AG04449 (cell line): ENCODE measurements around the gene USP31.
A peak's percentile ranks its signal among the peaks of the same experiment; 100 is the strongest.

Experiments
- CTCF ChIA-PET: fragments of 350-600 bp; formaldehyde crosslinking; extraction: SDS; loops from one replicate; lab custom pipeline; 2021; ENCODE audit warnings: antibody characterized with exemption; lab: Yijun Ruan, JAX
- POLR2A ChIA-PET: fragments of 400-600, 350-600 bp; formaldehyde crosslinking; extraction: SDS; loops from one replicate; lab custom pipeline; 2020; ENCODE audit warnings: antibody characterized with exemption, inconsistent platforms; lab: Yijun Ruan, JAX
- DNase-seq: peaks from one replicate; pipeline ENCODE4 v3.0.0-alpha.2; 2010; ENCODE audit warnings: low read depth, low spot score
- H3K4me3 ChIP-seq: 2 replicates; pipeline ENCODE4 v1.5.1; 2011; ENCODE audit warnings: low read depth, mild to moderate bottlenecking, control low read depth, low read length
- CTCF ChIP-seq: IDR thresholded peaks from one replicate; pipeline ENCODE4 v1.5.1; 2011; ENCODE audit warnings: mild to moderate bottlenecking, moderate library complexity, low read length, control low read depth, inconsistent platforms; ENCODE audit not compliant: insufficient read depth; ENCODE audit errors: missing control alignments

The USP31 gene

GRCh38 chr16:23187341-23187740, 38.1 kb upstream of the USP31 start:
- no peak overlapping the region for H3K4me3 ChIP-seq
- no peak for DNase-seq
- CTCF ChIA-PET, result interaction anchor here (1.0 to 11.9 kb wide), 2 partner anchors 11 to 248 kb away, joined by 3 to 245 read pairs; no protein-coding TSS in a partner anchor
- no peak for TF ChIP-seq CTCF
- POLR2A ChIA-PET, result no interaction called here

GRCh38 chr16:23186171-23186570, 36.9 kb upstream of the USP31 start:
- no peak overlapping the region for H3K4me3 ChIP-seq
- ChIA-PET CTCF (interaction anchor here (11.9 kb wide), 1 partner anchor 249 kb away, joined by 245 read pairs; no protein-coding TSS in a partner anchor), POLR2A (no interaction called here)
- no peak for TF ChIP-seq CTCF
- no peak for DNase-seq

- no peak overlapping the region for H3K4me3 ChIP-seq
- ChIA-PET CTCF (interaction anchor here (11.9 kb wide), 1 partner anchor 250 kb away, joined by 245 read pairs; no protein-coding TSS in a partner anchor), POLR2A (no interaction called here)
- no peak for TF ChIP-seq CTCF
- no peak for DNase-seq
These were observed 36.4 kb upstream of the USP31 start for GRCh38 chr16:23185656-23186055.

GRCh38 chr16:23183543-23183862, 34.3 kb upstream of the USP31 start:
- ChIA-PET CTCF (interaction anchor here (1.1 to 11.9 kb wide), 7 partner anchors 25 to 374 kb away, joined by 3 to 245 read pairs (median 3); partner anchors contain the start of genes EARS2, UBFD1 and USP31), POLR2A (no interaction called here)
- no peak for DNase-seq
- no peak for TF ChIP-seq CTCF
- no peak overlapping the region for H3K4me3 ChIP-seq

GRCh38 chr16:23182679-23183542, 33.7 kb upstream of the USP31 start, which contains the start of gene SCNN1G:
TSS of gene SCNN1G (plus strand) at chr16:23182745. CDS start at chr16:23186272, 3,527 bp downstream.
- TF ChIP-seq CTCF, result no peak
- no peak for DNase-seq
- ChIA-PET CTCF (interaction anchor here (0.9 to 11.9 kb wide), 10 partner anchors 8 to 375 kb away, joined by 3 to 245 read pairs (median 3); partner anchors contain the start of genes EARS2, UBFD1 and USP31), POLR2A (no interaction called here)
- peak within 1 kb of the TSS; percentile 18 for H3K4me3 ChIP-seq

GRCh38 chr16:23182206-23182678, 33.0 kb upstream of the USP31 start:
- ChIA-PET CTCF (interaction anchor here (0.8 to 11.9 kb wide), 8 partner anchors 9 to 259 kb away, joined by 3 to 245 read pairs (median 3); partner anchors contain the start of gene USP31), POLR2A (no interaction called here)
- DNase-seq, result no peak
- no peak overlapping the region for H3K4me3 ChIP-seq
- peak; percentile 85 for TF ChIP-seq CTCF
